ENCODE results near the gene TMEM259.

Gene TMEM259

DNA sequence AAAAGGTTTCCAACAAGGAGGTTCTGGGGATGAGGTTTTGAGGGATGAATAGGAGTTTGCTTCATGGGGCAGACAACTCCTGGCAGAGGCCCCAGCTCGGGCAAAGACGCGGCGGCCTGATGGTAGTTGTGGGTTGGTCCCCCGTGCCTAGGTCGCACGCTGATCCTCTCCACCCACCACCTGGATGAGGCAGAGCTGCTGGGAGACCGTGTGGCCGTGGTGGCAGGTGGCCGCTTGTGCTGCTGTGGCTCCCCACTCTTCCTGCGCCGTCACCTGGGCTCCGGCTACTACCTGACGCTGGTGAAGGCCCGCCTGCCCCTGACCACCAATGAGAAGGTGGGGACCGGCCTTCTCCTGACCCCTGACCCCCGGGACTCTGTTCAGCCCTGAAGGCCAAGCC is 30.9 kb upstream of the TMEM259 start:
- DNase-seq (ENCODE audit: low spot score) = no peak
- in situ Hi-C loops (cut with MboI; ENCODE audit: low pct_unique_long_range_greater_than_20kb, low sequenced_read_pairs, unreplicated experiment) = no loop called here
- TF ChIP-seq, protein P1, sequence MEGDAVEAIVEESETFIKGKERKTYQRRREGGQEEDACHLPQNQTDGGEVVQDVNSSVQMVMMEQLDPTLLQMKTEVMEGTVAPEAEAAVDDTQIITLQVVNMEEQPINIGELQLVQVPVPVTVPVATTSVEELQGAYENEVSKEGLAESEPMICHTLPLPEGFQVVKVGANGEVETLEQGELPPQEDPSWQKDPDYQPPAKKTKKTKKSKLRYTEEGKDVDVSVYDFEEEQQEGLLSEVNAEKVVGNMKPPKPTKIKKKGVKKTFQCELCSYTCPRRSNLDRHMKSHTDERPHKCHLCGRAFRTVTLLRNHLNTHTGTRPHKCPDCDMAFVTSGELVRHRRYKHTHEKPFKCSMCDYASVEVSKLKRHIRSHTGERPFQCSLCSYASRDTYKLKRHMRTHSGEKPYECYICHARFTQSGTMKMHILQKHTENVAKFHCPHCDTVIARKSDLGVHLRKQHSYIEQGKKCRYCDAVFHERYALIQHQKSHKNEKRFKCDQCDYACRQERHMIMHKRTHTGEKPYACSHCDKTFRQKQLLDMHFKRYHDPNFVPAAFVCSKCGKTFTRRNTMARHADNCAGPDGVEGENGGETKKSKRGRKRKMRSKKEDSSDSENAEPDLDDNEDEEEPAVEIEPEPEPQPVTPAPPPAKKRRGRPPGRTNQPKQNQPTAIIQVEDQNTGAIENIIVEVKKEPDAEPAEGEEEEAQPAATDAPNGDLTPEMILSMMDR (IDR thresholded peaks at IDR 0.05; ENCODE audit: extremely low read depth, insufficient read depth, missing control alignments) = no peak

DNA sequence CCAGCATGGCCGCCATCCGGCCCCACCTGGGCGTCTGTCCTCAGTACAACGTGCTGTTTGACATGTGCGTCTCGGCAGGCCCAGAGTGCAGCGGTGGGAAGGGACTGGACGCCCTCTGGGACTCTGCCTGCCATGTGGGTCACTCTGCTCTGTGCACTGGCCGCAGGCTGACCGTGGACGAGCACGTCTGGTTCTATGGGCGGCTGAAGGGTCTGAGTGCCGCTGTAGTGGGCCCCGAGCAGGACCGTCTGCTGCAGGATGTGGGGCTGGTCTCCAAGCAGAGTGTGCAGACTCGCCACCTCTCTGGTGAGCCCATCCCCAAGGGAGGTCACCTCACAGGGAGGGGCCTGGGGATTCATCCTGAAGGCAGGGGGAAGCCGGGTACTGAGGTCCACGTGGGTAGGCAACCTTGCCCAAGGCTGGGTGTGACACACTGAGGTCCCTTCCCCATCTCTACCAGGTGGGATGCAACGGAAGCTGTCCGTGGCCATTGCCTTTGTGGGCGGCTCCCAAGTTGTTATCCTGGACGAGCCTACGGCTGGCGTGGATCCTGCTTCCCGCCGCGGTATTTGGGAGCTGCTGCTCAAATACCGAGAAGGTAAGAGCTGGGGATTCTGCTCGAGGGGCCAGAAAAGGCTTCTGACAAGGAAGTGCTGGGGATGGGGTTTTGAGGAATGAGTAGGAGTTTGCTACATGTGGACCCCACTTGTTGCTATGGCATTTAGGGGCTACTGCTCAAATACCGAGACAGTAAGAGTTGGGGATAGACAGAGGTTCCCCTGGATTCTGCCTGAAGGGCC is 30.3 kb upstream of the TMEM259 start:
- TF ChIP-seq, protein P1 (IDR thresholded peaks at IDR 0.05; ENCODE audit: extremely low read depth, insufficient read depth, missing control alignments) = no peak
- no peak for DNase-seq (ENCODE audit: low spot score)
- in situ Hi-C loops (cut with MboI; ENCODE audit: low pct_unique_long_range_greater_than_20kb, low sequenced_read_pairs, unreplicated experiment) = no loop called here

DNA sequence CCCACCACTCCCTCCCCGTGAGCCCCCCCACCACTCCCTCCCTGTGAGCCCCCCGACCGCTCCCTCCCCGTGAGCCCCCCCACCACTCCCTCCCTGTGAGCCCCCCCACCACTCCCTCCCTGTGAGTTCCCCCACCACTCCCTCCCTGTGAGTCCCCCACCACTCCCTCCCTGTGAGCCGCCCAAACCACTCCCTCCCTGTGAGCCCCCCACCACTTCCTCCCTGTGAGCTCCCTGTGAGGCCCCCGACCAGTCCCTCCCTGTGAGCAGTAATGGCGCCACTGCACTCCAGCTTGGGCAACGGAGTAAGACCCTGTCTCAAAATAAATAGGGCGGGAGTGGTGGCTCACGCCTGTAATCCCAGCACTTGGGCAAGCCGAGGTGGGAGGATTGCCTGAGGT is 28.9 kb upstream of the TMEM259 start:
- no peak for DNase-seq (ENCODE audit: low spot score)
- TF ChIP-seq, protein P1 (IDR thresholded peaks at IDR 0.05; ENCODE audit: extremely low read depth, insufficient read depth, missing control alignments) = no peak
- in situ Hi-C loops (cut with MboI; ENCODE audit: low pct_unique_long_range_greater_than_20kb, low sequenced_read_pairs, unreplicated experiment) = no loop called here

DNA sequence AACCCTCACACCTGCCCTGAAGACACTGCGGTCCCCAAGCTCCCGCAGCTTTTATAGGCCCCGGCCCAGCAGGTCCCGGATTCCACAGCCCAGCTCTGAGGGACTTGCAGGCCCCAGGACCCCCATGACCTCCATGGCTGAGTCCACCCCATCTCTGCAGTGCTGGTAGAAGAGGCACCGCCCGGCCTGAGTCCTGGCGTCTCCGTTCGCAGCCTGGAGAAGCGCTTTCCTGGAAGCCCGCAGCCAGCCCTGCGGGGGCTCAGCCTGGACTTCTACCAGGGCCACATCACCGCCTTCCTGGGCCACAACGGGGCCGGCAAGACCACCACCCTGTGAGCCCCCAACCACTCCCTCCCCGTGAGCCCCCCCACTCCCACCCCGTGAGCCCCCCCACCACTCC is 28.2 kb upstream of the TMEM259 start:
- TF ChIP-seq, protein P1 (IDR thresholded peaks at IDR 0.05; ENCODE audit: extremely low read depth, insufficient read depth, missing control alignments) = no peak
- DNase-seq (ENCODE audit: low spot score) = no peak
- in situ Hi-C loops (cut with MboI; ENCODE audit: low pct_unique_long_range_greater_than_20kb, low sequenced_read_pairs, unreplicated experiment) = no loop called here

DNA sequence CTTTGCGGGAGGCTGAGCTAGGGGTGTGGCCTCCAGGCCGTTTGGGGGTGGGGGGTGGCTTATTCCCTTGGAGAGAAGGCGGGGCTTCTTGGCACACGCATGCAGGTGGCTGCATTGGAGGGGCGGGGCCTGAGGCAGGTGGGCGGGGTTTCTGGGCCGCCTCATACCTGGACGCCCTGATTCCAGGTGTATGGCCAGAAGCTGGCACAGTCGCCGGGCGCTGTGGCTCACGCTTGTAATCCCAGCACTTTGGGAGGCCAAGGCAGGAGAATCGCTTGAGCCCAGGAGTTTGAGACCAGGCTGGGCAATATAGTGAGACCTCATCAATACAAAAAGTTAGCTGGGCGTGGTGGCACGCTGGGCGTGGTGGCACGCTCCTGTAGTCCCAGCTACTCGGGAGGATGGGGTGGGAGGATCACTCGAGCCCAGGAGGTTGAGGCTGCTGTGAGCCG is 26.8 kb upstream of the TMEM259 start:
- no peak for DNase-seq (ENCODE audit: low spot score)
- in situ Hi-C loops (cut with MboI; ENCODE audit: low pct_unique_long_range_greater_than_20kb, low sequenced_read_pairs, unreplicated experiment) = no loop called here
- TF ChIP-seq, protein P1 (IDR thresholded peaks at IDR 0.05; ENCODE audit: extremely low read depth, insufficient read depth, missing control alignments) = no peak

DNA sequence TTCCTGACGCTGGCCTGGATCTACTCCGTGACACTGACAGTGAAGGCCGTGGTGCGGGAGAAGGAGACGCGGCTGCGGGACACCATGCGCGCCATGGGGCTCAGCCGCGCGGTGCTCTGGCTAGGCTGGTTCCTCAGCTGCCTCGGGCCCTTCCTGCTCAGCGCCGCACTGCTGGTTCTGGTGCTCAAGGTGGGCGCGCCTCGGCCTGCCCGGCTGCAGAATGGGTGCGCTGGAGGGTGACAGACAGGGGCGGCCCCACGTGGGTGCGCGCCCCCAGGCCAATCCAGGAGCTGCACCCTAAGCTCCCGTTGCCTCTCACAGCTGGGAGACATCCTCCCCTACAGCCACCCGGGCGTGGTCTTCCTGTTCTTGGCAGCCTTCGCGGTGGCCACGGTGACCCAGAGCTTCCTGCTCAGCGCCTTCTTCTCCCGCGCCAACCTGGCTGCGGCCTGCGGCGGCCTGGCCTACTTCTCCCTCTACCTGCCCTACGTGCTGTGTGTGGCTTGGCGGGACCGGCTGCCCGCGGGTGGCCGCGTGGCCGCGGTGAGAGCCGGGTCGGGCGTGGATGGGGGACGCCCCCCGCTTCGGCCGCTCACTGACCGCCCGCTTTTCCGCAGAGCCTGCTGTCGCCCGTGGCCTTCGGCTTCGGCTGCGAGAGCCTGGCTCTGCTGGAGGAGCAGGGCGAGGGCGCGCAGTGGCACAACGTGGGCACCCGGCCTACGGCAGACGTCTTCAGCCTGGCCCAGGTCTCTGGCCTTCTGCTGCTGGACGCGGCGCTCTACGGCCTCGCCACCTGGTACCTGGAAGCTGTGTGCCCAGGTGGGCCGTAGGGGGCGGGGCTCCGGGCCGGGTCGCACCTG is 26.1 kb upstream of the TMEM259 start:
- TF ChIP-seq, protein P1 (IDR thresholded peaks at IDR 0.05; ENCODE audit: extremely low read depth, insufficient read depth, missing control alignments) = no peak
- in situ Hi-C loops (cut with MboI; ENCODE audit: low pct_unique_long_range_greater_than_20kb, low sequenced_read_pairs, unreplicated experiment) = no loop called here
- DNase-seq (ENCODE audit: low spot score) = no peak
